A549 (cell line): Measurements from ENCODE around the gene DHX8. TPM values are rescaled to one million over a fixed set of nuclear protein-coding genes. Genes with fewer than 3 reads are reported as not detected.

ENCODE experiments used
- ATAC-seq, 2 experiments: fragments of 200-7000 bp in 1 of 2; fragments of >200 bp in 1 of 2; cut with Nextera tagmentation in 1 of 2; cut with Tn5 transposase in 1 of 2; 3 replicates each; pipeline versions ENCODE4 v1.8.0 to v1.9.1; 2018 to 2020; ENCODE audit warnings: mild to moderate bottlenecking in 1 of 2, moderate library complexity in 1 of 2
- CTCF ChIA-PET: fragments of 300-600 bp; sonication (Branson Sonifier 250); formaldehyde crosslinking; extraction: SDS; loops from one replicate; lab custom pipeline; 2021; ENCODE audit warnings: antibody characterized with exemption, inconsistent platforms; lab: Yijun Ruan, JAX
- POLR2A ChIA-PET: fragments of 350-600 bp; formaldehyde crosslinking; extraction: SDS; loops from one replicate; lab custom pipeline; 2021; ENCODE audit warnings: antibody characterized with exemption, inconsistent platforms; lab: Yijun Ruan, JAX
- DNase-seq, 2 experiments: peaks; one replicate each; pipeline versions ENCODE4 v3.0.0 to v3.0.0-alpha.2; 2011 to 2016; ENCODE audit warnings: low read depth in 1 of 2, low spot score in 1 of 2
- FAIRE-seq: peaks from 2 replicates; lab custom pipeline; 2011; peaks lifted over from hg19 to GRCh38; lab: Jason Lieb, UNC
- H3K27ac ChIP-seq, 2 experiments: fragments of >200 bp; sonication (Bioruptor Twin); formaldehyde crosslinking; 3 replicates each; pipeline ENCODE4 v1.5.1; 2016 to 2017
- H3K4me1 ChIP-seq: fragments of >200 bp; sonication (Bioruptor Twin); formaldehyde crosslinking; 3 replicates; pipeline ENCODE4 v1.6.1; 2016
- H3K4me2 ChIP-seq: fragments of >200 bp; sonication (Bioruptor Twin); formaldehyde crosslinking; 3 replicates; pipeline ENCODE4 v1.6.1; 2016
- H3K4me3 ChIP-seq: fragments of >200 bp; sonication (Bioruptor Twin); formaldehyde crosslinking; 3 replicates; pipeline ENCODE4 v1.5.1; 2016
- H3K9me3 ChIP-seq: fragments of >200 bp; sonication (Bioruptor Twin); formaldehyde crosslinking; 3 replicates; pipeline ENCODE4 v1.6.1; 2016
- CBX2 ChIP-seq: fragments of 200-600 bp; sonication (generic); IDR thresholded peaks from 2 replicates; pipeline ENCODE4 v1.6.1; 2016; ENCODE audit warnings: low read depth, mild to moderate bottlenecking, borderline replicate concordance
- CBX8 ChIP-seq: fragments of 200-600 bp; sonication (generic); IDR thresholded peaks from 2 replicates; pipeline ENCODE4 v1.6.1; 2016
- CHD2 ChIP-seq: fragments of 150-350 bp; IDR thresholded peaks from 2 replicates; pipeline ENCODE4 v1.6.1; 2014; ENCODE audit warnings: low read length; ENCODE audit not compliant: partially characterized antibody
- ESRRA ChIP-seq: fragments of 150-350 bp; IDR thresholded peaks from 2 replicates; pipeline ENCODE4 v1.6.1; 2014; ENCODE audit warnings: mild to moderate bottlenecking, low read length, borderline replicate concordance
- HEYL ChIP-seq: fragments of 250-450 bp; sonication (Bioruptor Pico); IDR thresholded peaks from 2 replicates; pipeline ENCODE4 v1.8.0; 2021; ENCODE audit warnings: mild to moderate bottlenecking, moderate library complexity
- HOXA7 ChIP-seq: fragments of 250-450 bp; sonication (Bioruptor Pico); IDR thresholded peaks from 2 replicates; pipeline ENCODE4 v1.5.0; 2020; ENCODE audit warnings: mild to moderate bottlenecking, moderate library complexity
- JUNB ChIP-seq: fragments of >200 bp; sonication (Bioruptor Twin); formaldehyde crosslinking; IDR thresholded peaks from 2 replicates; pipeline ENCODE4 v1.6.1; 2016
- KDM1A ChIP-seq: fragments of 200-600 bp; sonication (generic); IDR thresholded peaks from 2 replicates; pipeline ENCODE4 v1.6.1; 2016; ENCODE audit warnings: low read depth, mild to moderate bottlenecking
- MAFK ChIP-seq: fragments of 450-650 bp; IDR thresholded peaks from 2 replicates; pipeline ENCODE4 v1.6.1; 2014; ENCODE audit not compliant: partially characterized antibody
- RNF2 ChIP-seq: fragments of 200-600 bp; sonication (generic); IDR thresholded peaks from 2 replicates; pipeline ENCODE4 v1.6.1; 2016; ENCODE audit warnings: low read depth, mild to moderate bottlenecking, antibody characterized with exemption, moderate library complexity, borderline replicate concordance
- TFCP2L1 ChIP-seq: fragments of 250-450 bp; sonication (Bioruptor Pico); IDR thresholded peaks from 2 replicates; pipeline ENCODE4 v1.5.0; 2021; ENCODE audit warnings: mild to moderate bottlenecking
- TP53 ChIP-seq: fragments of 250-450 bp; sonication (Bioruptor Pico); IDR thresholded peaks from 2 replicates; pipeline ENCODE4 v1.5.0; 2021; ENCODE audit warnings: mild to moderate bottlenecking, moderate library complexity
- WGBS: methylation state at CpG from one replicate; pipeline ENCODE4 v1.1.6; 2017; ENCODE audit errors: missing lambda C conversion rate; 5-methylcytosine and 5-hydroxymethylcytosine counted together
- polyA plus RNA-seq, 4 experiments: library from polyadenylated mRNA; depleted of rRNA in 3 of 4; stranded (reverse); fragments of >200 nt; fragmentation: RNase III in 1 of 4; extraction: RNeasy Plus Mini Kit Qiagen cat#74134 plus additional on column Dnase treatment in 1 of 4; gene quantifications; 2 replicates in 3 of 4; 3 replicates in 1 of 4; pipeline ENCODE4 v1.2.3, GENCODE V29; 2011 to 2017
- TF ChIP-seq, protein P1 (sequence below): fragments of 150-350 bp; IDR thresholded peaks from 2 replicates; pipeline ENCODE4 v1.6.1; 2014; ENCODE audit warnings: low read depth, mild to moderate bottlenecking, low read length
- TF ChIP-seq, protein P2 (sequence below): fragments of 200-600 bp; sonication (generic); IDR thresholded peaks from 2 replicates; pipeline ENCODE4 v1.6.1; 2016; ENCODE audit warnings: antibody characterized with exemption, mild to moderate bottlenecking, moderate library complexity
- TF ChIP-seq, protein P3 (sequence below): fragments of >200 bp; sonication (Bioruptor Twin); formaldehyde crosslinking; IDR thresholded peaks from 3 replicates; pipeline ENCODE4 v1.6.1; 2016
- TF ChIP-seq, protein P4 (sequence below): fragments of >200 bp; sonication (Bioruptor Twin); formaldehyde crosslinking; IDR thresholded peaks from 3 replicates; pipeline ENCODE4 v1.5.1; 2016
- TF ChIP-seq, protein P5 (sequence below): fragments of 250-450 bp; sonication (Bioruptor Pico); IDR thresholded peaks from 2 replicates; pipeline ENCODE4 v1.5.0; 2021; ENCODE audit warnings: mild to moderate bottlenecking, moderate library complexity, borderline replicate concordance

DHX8 gene
- polyA plus RNA-seq, 2 of the 4 experiments (the other 2 are of a cell fraction): 33.2 to 66.0 TPM

DNA sequence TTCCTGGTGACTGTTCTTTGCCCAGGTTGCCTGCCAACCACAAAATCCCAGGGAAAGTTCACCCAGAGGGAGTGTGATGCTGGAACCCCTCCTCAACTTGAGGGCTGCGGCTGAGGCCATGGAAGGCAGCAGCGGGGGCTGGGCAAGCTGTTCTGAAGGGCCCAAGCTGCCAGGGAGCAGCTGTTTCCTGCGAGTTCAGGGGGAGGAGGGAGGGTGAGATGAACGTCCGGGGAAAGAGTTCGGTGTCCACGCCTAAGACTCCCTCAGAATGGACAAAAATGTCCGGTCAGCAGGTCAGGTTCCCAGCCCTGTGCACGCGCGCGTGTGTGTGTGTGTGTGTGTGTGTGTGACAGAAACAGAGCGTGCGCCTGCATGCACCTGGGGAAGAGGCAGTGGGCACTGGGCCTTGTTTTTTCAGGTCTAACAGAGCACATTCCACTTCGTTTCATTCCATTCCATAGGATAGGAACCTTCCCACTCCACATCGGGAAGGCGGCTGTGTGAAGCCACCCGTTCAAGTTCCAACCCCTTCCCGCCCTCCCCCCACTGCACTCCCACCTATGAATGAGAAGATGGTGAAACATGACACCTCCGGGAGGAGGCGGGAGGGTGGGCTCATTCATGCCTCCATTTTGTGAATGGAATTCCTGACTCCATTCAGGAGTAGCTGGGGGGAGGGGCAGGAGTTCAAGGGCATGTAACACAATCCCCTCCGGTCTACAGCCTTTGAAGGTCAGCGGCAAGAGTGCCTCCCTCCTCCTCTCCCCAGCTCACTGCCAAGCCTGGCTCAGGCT lies 46.7 kb downstream of the DHX8 start:
- POLR2A ChIA-PET: interaction anchor here (0.7 kb wide), 1 partner anchor 12 kb away, joined by 4 read pairs; no protein-coding TSS in a partner anchor
- no peak for DNase-seq
- peak overlapping the region in 1 of 2 experiments; percentile 48; a peak in 2 of 6 replicates for H3K27ac ChIP-seq

DNA sequence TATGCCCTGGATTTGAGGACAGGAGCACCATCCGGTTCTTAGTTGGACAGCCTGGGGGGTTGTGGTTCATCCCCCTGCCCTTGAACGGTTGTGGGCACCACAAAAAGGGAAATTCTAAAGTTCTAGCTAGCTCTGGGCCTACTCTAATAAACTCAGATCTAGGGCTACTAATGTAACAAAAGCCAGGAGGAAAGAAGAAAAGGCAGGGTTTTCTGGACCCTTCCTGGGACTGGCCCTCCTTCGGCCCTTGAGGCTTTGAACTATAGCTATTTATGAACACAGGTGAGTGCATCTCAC lies 47.3 kb downstream of the DHX8 start:
- FAIRE-seq (no peak), DNase-seq (no peak), ATAC-seq (no peak)
- Histone ChIP-seq H3K9me3 (no peaks in the 10 kb centered on the region), H3K27ac (peak overlapping the region in 1 of 2 experiments; percentile 19; a peak in 1 of 6 replicates), H3K4me2 (no peak overlapping the region), H3K4me1 (peaks cover 35% of the 10 kb centered on the region), H3K4me3 (no peak overlapping the region)
- WGBS: 85% methylated on average over 3 of the region's 3 CpGs
- ChIA-PET CTCF (interaction anchor here (1.0 to 7.7 kb wide), 9 partner anchors 10 to 230 kb away, joined by 3 to 50 read pairs (median 5); partner anchors contain the start of gene DHX8), POLR2A (interaction anchor here (0.7 kb wide), 1 partner anchor 11 kb away, joined by 4 read pairs; no protein-coding TSS in a partner anchor)
- TF ChIP-seq RNF2: no peak
- TF ChIP-seq ESRRA: no peak
- no peak for TF ChIP-seq KDM1A
- TF ChIP-seq CBX2: no peak
- TF ChIP-seq, protein P1, sequence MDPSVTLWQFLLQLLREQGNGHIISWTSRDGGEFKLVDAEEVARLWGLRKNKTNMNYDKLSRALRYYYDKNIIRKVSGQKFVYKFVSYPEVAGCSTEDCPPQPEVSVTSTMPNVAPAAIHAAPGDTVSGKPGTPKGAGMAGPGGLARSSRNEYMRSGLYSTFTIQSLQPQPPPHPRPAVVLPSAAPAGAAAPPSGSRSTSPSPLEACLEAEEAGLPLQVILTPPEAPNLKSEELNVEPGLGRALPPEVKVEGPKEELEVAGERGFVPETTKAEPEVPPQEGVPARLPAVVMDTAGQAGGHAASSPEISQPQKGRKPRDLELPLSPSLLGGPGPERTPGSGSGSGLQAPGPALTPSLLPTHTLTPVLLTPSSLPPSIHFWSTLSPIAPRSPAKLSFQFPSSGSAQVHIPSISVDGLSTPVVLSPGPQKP: no peak
- TF ChIP-seq, protein P2, sequence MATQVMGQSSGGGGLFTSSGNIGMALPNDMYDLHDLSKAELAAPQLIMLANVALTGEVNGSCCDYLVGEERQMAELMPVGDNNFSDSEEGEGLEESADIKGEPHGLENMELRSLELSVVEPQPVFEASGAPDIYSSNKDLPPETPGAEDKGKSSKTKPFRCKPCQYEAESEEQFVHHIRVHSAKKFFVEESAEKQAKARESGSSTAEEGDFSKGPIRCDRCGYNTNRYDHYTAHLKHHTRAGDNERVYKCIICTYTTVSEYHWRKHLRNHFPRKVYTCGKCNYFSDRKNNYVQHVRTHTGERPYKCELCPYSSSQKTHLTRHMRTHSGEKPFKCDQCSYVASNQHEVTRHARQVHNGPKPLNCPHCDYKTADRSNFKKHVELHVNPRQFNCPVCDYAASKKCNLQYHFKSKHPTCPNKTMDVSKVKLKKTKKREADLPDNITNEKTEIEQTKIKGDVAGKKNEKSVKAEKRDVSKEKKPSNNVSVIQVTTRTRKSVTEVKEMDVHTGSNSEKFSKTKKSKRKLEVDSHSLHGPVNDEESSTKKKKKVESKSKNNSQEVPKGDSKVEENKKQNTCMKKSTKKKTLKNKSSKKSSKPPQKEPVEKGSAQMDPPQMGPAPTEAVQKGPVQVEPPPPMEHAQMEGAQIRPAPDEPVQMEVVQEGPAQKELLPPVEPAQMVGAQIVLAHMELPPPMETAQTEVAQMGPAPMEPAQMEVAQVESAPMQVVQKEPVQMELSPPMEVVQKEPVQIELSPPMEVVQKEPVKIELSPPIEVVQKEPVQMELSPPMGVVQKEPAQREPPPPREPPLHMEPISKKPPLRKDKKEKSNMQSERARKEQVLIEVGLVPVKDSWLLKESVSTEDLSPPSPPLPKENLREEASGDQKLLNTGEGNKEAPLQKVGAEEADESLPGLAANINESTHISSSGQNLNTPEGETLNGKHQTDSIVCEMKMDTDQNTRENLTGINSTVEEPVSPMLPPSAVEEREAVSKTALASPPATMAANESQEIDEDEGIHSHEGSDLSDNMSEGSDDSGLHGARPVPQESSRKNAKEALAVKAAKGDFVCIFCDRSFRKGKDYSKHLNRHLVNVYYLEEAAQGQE: no peak
- TF ChIP-seq, protein P3, sequence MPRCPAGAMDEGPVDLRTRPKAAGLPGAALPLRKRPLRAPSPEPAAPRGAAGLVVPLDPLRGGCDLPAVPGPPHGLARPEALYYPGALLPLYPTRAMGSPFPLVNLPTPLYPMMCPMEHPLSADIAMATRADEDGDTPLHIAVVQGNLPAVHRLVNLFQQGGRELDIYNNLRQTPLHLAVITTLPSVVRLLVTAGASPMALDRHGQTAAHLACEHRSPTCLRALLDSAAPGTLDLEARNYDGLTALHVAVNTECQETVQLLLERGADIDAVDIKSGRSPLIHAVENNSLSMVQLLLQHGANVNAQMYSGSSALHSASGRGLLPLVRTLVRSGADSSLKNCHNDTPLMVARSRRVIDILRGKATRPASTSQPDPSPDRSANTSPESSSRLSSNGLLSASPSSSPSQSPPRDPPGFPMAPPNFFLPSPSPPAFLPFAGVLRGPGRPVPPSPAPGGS: no peak
- no peak for TF ChIP-seq CBX8
- no peak for TF ChIP-seq CHD2
- TF ChIP-seq TFCP2L1 (CRISPR knock-in tag): no peak
- no peak for TF ChIP-seq MAFK
- TF ChIP-seq, protein P4, sequence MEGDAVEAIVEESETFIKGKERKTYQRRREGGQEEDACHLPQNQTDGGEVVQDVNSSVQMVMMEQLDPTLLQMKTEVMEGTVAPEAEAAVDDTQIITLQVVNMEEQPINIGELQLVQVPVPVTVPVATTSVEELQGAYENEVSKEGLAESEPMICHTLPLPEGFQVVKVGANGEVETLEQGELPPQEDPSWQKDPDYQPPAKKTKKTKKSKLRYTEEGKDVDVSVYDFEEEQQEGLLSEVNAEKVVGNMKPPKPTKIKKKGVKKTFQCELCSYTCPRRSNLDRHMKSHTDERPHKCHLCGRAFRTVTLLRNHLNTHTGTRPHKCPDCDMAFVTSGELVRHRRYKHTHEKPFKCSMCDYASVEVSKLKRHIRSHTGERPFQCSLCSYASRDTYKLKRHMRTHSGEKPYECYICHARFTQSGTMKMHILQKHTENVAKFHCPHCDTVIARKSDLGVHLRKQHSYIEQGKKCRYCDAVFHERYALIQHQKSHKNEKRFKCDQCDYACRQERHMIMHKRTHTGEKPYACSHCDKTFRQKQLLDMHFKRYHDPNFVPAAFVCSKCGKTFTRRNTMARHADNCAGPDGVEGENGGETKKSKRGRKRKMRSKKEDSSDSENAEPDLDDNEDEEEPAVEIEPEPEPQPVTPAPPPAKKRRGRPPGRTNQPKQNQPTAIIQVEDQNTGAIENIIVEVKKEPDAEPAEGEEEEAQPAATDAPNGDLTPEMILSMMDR: no peak
- TF ChIP-seq, protein P5, sequence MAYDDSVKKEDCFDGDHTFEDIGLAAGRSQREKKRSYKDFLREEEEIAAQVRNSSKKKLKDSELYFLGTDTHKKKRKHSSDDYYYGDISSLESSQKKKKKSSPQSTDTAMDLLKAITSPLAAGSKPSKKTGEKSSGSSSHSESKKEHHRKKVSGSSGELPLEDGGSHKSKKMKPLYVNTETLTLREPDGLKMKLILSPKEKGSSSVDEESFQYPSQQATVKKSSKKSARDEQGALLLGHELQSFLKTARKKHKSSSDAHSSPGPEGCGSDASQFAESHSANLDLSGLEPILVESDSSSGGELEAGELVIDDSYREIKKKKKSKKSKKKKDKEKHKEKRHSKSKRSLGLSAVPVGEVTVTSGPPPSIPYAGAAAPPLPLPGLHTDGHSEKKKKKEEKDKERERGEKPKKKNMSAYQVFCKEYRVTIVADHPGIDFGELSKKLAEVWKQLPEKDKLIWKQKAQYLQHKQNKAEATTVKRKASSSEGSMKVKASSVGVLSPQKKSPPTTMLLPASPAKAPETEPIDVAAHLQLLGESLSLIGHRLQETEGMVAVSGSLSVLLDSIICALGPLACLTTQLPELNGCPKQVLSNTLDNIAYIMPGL (CRISPR knock-in tag): no peak
- TF ChIP-seq HOXA7 (CRISPR knock-in tag): no peak

More for the DNA sequence above, 46.7 kb downstream of the DHX8 start:
- peak in 1 of 2 experiments; percentile 7; a peak in 2 of 6 replicates for ATAC-seq
- H3K9me3 ChIP-seq: no peaks in the 10 kb centered on the region
- H3K4me3 ChIP-seq: no peak overlapping the region
- FAIRE-seq: no peak
- no peak for TF ChIP-seq JUNB
- peak; percentile 81 for TF ChIP-seq MAFK
- TF ChIP-seq TP53: no peak
- no peak for TF ChIP-seq HEYL
- no peak overlapping the region for H3K4me2 ChIP-seq
- CTCF ChIA-PET: interaction anchor here (1.0 to 7.8 kb wide), 10 partner anchors 10 to 230 kb away, joined by 3 to 57 read pairs (median 6); partner anchors contain the start of gene DHX8
- H3K4me1 ChIP-seq: peaks cover 31% of the 10 kb centered on the region
- 82% methylated on average over 20 of the region's 23 CpGs for WGBS
